CD4-positive, alpha-beta T cell treated with Interleukin-1 beta for 1 hour (primary cell): ENCODE results near the gene ABHD17B.

Source experiments
- DNase-seq, 2 donors: peaks; one replicate each; pipeline ENCODE4 v3.0.0-alpha.2; 2020 to 2022

The ABHD17B gene

GRCh38 chr9:71876106-71876505 lies 34.9 kb downstream of the ABHD17B start:
- DNase-seq, result no peak

GRCh38 chr9:71875345-71875744 lies 35.6 kb downstream of the ABHD17B start:
- no peak for DNase-seq

GRCh38 chr9:71863631-71864030 lies 47.4 kb downstream of the ABHD17B start:
- no peak for DNase-seq

- DNase-seq, result no peak
Measured at GRCh38 chr9:71861618-71862017, 49.4 kb downstream of the ABHD17B start.

GRCh38 chr9:71859939-71860338 lies 51.1 kb downstream of the ABHD17B start:
- no peak for DNase-seq

- no peak for DNase-seq
Measured at GRCh38 chr9:71858812-71859211, 52.2 kb downstream of the ABHD17B start.

- DNase-seq, result no peak
Measured at GRCh38 chr9:71858102-71858798, 52.7 kb downstream of the ABHD17B start.

- no peak for DNase-seq
Measured at GRCh38 chr9:71857159-71857558, 53.8 kb downstream of the ABHD17B start.

- DNase-seq, result no peak
Measured at GRCh38 chr9:71854811-71855210, 56.2 kb downstream of the ABHD17B start.

GRCh38 chr9:71853084-71853483 lies 57.9 kb downstream of the ABHD17B start:
- no peak for DNase-seq

- no peak for DNase-seq
Measured at GRCh38 chr9:71850996-71851395, 60.0 kb downstream of the ABHD17B start.

- no peak for DNase-seq
Measured at GRCh38 chr9:71847892-71848291, 63.1 kb downstream of the ABHD17B start.

- no peak for DNase-seq
Measured at GRCh38 chr9:71844808-71845207, 66.2 kb downstream of the ABHD17B start.

GRCh38 chr9:71839668-71840067 lies 71.3 kb downstream of the ABHD17B start:
- no peak for DNase-seq

- no peak for DNase-seq
Measured at GRCh38 chr9:71835596-71835995, 75.4 kb downstream of the ABHD17B start.

GRCh38 chr9:71830929-71831328 lies 80.1 kb downstream of the ABHD17B start:
- DNase-seq, result no peak

GRCh38 chr9:71830153-71830552 lies 80.8 kb downstream of the ABHD17B start:
- DNase-seq, result no peak

GRCh38 chr9:71826279-71826678 lies 84.7 kb downstream of the ABHD17B start:
- no peak for DNase-seq

GRCh38 chr9:71824257-71824656 lies 86.7 kb downstream of the ABHD17B start:
- no peak for DNase-seq

- DNase-seq, result no peak
Measured at GRCh38 chr9:71822935-71823334, 88.1 kb downstream of the ABHD17B start.

- DNase-seq, result no peak
Measured at GRCh38 chr9:71822456-71822855, 88.5 kb downstream of the ABHD17B start.

GRCh38 chr9:71821405-71821804 lies 89.6 kb downstream of the ABHD17B start:
- DNase-seq, result no peak

GRCh38 chr9:71820403-71820921 lies 90.5 kb downstream of the ABHD17B start:
- DNase-seq, result no peak

GRCh38 chr9:71819115-71819739 lies 91.8 kb downstream of the ABHD17B start:
- DNase-seq, result peak; percentile 4 to 59
